Bronchial epithelial cell (primary cell): Measurements from ENCODE around the gene SART3. TPM values are rescaled to one million over a fixed set of nuclear protein-coding genes. Genes with fewer than 3 reads are reported as not detected.

Source experiments
- DNase-seq: peaks from one replicate; pipeline ENCODE4 v3.0.0-alpha.2; 2010; ENCODE audit warnings: low read depth
- FAIRE-seq: peaks from 2 replicates; lab custom pipeline; 2011; peaks lifted over from hg19 to GRCh38; lab: Jason Lieb, UNC
- H3K27me3 ChIP-seq: 2 replicates; pipeline ENCODE4 v1.5.1; 2011; ENCODE audit warnings: low read length; ENCODE audit not compliant: control insufficient read depth, insufficient read depth
- H3K36me3 ChIP-seq: 2 replicates; pipeline ENCODE4 v1.5.1; 2011; ENCODE audit warnings: low read length; ENCODE audit not compliant: control insufficient read depth, insufficient read depth
- H3K4me3 ChIP-seq: 2 replicates; pipeline ENCODE4 v1.5.1; 2011; ENCODE audit warnings: mild to moderate bottlenecking, low read depth, low read length, control low read depth
- total RNA-seq: library from RNA; depleted of rRNA; stranded (reverse); fragments of >200 nt; gene quantifications from 2 replicates; pipeline ENCODE4 v1.2.1, GENCODE V29; 2014
- TF ChIP-seq, protein P1 (sequence below): IDR thresholded peaks from 2 replicates; pipeline ENCODE4 v1.5.1; 2011; ENCODE audit warnings: mild to moderate bottlenecking, moderate library complexity, low read length, control low read depth, inconsistent platforms; ENCODE audit not compliant: insufficient read depth, severe bottlenecking

SART3 gene
- total RNA-seq, 1 donor from 2014 or later, result 41.6 TPM

- DNase-seq (no peak), FAIRE-seq (no peak)
- no peak overlapping the region for H3K4me3 ChIP-seq
- H3K36me3 ChIP-seq, result no peaks in the 10 kb centered on the region
- H3K27me3 ChIP-seq, result no peaks in the 10 kb centered on the region
- TF ChIP-seq, protein P1, sequence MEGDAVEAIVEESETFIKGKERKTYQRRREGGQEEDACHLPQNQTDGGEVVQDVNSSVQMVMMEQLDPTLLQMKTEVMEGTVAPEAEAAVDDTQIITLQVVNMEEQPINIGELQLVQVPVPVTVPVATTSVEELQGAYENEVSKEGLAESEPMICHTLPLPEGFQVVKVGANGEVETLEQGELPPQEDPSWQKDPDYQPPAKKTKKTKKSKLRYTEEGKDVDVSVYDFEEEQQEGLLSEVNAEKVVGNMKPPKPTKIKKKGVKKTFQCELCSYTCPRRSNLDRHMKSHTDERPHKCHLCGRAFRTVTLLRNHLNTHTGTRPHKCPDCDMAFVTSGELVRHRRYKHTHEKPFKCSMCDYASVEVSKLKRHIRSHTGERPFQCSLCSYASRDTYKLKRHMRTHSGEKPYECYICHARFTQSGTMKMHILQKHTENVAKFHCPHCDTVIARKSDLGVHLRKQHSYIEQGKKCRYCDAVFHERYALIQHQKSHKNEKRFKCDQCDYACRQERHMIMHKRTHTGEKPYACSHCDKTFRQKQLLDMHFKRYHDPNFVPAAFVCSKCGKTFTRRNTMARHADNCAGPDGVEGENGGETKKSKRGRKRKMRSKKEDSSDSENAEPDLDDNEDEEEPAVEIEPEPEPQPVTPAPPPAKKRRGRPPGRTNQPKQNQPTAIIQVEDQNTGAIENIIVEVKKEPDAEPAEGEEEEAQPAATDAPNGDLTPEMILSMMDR, result no peak
Observed at GRCh38 chr12:108582978-108583770, 22.2 kb upstream of the SART3 start.

DNA sequence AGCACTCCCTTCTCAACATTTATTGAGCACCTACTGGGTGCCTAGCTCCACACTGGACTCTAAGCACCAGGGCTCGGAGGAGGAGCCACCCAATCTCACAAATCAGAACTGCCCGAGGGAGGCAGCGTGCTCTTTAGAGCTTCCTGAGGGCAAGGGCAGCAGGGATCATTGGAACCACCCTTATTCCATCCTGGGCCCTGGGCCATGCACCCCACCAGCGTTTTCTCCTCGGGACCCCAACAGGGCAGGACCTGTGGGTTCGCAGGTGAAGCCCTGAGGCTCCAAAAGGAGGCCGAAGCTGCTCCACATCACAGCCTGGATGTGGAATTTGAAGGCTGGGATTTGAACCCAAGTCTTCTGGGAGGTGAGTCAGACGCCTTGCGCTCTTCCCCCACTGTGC is 21.5 kb upstream of the SART3 start:
- FAIRE-seq (no peak), DNase-seq (no peak)
- TF ChIP-seq, protein P1, result no peak
- Histone ChIP-seq H3K27me3 (no peaks in the 10 kb centered on the region), H3K4me3 (no peak overlapping the region), H3K36me3 (no peaks in the 10 kb centered on the region)

DNA sequence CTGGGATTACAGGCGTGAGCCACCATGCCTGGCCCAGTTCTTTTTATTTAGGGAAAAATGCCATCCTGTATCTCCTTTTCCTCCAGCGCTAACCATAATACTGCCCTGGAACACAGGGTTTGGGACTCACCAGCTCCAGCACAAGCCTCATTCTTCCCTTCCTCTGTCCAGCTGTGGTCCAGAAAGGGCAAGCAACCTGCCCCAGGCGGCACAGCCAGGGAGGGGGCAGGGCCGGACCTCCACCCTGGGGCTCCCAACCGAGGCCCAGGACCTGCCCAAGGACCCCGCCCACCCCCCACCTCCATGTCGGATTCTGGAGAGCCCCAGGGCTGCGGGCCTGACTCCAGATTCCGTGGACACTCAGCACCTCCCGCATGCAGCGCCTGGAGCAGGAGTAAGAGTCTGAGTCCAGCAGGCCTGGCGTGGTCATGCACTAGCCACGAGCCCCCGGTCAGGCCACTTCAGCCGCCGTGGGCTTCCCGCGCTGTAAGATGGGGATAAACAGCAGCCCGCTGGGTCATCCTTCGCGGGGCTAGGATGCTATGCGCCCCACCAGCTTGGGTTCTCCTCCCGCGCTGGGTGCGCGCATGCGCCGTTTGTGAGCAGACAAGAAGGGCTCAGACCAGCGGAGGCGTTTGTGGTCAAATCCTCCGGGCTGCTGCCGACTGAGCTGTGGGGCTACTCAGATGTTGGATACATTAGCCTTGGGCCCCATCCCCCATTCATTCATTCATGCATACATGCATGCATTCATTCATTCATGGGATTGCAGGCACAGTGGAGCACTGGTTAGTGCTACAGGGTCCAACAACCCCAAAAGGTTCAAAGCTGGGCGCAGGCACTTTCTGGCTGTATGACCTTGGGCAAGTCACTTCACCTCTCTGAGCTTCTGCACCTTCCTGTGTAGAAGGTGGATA is 20.6 kb upstream of the SART3 start:
- DNase-seq (no peak), FAIRE-seq (no peak)
- TF ChIP-seq, protein P1, result no peak
- Histone ChIP-seq H3K27me3 (no peaks in the 10 kb centered on the region), H3K36me3 (no peaks in the 10 kb centered on the region), H3K4me3 (no peak overlapping the region)

DNA sequence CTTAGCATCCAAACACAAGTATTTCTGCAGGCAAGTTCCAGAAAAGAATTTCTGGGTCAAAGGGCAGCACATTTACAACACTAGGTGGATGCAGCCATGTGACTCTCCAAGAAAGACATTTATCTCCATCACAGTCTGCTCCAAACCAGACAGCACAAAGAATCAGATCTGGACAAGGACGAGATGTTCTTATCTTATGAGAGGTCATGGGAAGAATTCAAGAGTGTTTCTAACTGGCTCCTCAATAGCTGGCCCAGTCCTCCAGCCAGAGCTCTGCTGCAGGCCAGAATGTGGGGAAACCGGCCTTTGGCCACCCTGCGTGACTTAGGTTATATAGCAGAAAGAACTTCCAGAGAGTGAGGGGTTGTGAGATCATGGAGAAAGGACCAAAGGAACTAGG is 19.6 kb upstream of the SART3 start:
- no peak for FAIRE-seq

GRCh38 chr12:108578813-108579212 is 17.8 kb upstream of the SART3 start:
- Histone ChIP-seq H3K36me3 (no peaks in the 10 kb centered on the region), H3K4me3 (no peak overlapping the region), H3K27me3 (no peaks in the 10 kb centered on the region)
- TF ChIP-seq, protein P1, result no peak
- DNase-seq (no peak), FAIRE-seq (no peak)

More for the DNA sequence above, 19.6 kb upstream of the SART3 start:
- Histone ChIP-seq H3K36me3 (no peaks in the 10 kb centered on the region), H3K27me3 (no peaks in the 10 kb centered on the region), H3K4me3 (no peak overlapping the region)
- no peak for DNase-seq
- TF ChIP-seq, protein P1, result no peak
